ENCODE data around the gene KCNJ11.

DNA sequence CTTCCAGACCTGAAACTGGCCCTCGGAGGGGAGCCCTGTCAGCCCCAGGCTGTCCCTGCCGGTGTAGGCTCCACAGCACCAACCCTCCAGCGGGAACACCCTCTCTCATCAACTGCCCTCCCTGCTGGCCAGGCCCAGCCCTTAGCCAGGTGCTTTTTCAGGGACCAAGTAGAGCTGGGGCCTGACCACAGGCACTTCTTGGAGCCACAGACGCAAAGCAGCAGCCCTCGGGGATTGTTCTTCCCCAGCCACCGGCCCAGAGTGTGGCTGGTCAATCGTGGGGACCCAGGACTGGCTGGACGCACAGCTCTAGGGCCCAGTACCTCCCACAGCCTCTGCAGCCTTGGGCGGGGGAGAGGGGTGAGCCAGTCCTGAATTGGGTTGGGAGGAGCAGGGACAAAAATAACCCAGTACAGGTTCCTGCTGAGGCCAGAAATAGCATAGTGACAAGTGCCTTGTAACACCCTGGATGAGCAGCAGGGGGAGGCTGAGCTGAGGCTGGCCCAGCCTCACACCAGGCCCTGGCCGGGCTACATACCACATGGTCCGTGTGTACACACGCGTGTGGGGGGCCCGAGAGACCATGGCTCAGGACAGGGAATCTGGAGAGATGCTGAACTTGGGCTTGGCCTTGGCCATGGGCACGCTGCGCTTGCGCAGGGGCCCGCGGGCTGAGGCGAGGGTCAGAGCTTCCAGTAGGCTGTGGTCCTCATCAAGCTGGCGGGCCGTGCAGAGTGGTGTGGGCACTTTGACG lies 2.0 kb downstream of the KCNJ11 start:
- TF ChIP-seq ZNF274 (IDR thresholded peaks at IDR 0.05; ENCODE audit: low read depth, low read length) (no peak), YY1 (IDR thresholded peaks at IDR 0.05; ENCODE audit: insufficient read depth, insufficient read length) (no peak)
